ENCODE measurements around the gene ADRM1.

DNA sequence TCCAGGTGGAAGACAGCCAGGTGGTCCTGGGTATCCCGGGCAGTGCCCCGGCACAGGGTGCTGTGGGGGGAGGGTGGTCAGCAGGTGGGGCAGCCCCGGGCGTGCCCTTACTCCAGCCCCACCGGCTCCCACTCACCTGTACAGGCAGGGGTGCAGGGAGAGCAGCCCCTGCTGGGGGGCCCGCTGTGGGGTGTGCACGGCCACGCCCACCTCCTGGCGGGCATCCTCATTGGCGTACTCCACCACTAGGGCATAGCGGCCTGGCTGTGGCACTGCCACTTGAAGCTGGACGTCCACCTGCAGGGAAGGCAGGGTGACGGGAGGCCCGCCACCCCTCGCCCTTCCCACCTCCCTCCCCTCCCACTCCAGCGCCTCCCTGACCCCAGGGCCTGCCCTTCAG lies 29.6 kb downstream of the ADRM1 start:
- TF ChIP-seq EZH2 (IDR thresholded peaks at IDR 0.05; ENCODE audit: insufficient read depth, low read length): no peak
- TF ChIP-seq, protein P1, sequence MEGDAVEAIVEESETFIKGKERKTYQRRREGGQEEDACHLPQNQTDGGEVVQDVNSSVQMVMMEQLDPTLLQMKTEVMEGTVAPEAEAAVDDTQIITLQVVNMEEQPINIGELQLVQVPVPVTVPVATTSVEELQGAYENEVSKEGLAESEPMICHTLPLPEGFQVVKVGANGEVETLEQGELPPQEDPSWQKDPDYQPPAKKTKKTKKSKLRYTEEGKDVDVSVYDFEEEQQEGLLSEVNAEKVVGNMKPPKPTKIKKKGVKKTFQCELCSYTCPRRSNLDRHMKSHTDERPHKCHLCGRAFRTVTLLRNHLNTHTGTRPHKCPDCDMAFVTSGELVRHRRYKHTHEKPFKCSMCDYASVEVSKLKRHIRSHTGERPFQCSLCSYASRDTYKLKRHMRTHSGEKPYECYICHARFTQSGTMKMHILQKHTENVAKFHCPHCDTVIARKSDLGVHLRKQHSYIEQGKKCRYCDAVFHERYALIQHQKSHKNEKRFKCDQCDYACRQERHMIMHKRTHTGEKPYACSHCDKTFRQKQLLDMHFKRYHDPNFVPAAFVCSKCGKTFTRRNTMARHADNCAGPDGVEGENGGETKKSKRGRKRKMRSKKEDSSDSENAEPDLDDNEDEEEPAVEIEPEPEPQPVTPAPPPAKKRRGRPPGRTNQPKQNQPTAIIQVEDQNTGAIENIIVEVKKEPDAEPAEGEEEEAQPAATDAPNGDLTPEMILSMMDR (IDR thresholded peaks at IDR 0.05; ENCODE audit: insufficient read depth, low read depth, low read length): no peak

All from astrocyte (in vitro differentiated cells and primary cell).